PC-3 (cell line): ENCODE results near the gene F12.

Experiments
- EZH2phosphoT487 ChIP-seq: fragments of 300-600 bp; sonication (generic); IDR thresholded peaks from 2 replicates; pipeline ENCODE4 v1.6.1; 2018; ENCODE audit warnings: mild to moderate bottlenecking, antibody characterized with exemption, low read length, borderline replicate concordance
- TF ChIP-seq, protein P1 (sequence below): fragments of 300-600 bp; sonication (generic); conservative IDR thresholded peaks from 2 replicates; pipeline ENCODE4 v1.5.1; 2017; ENCODE audit warnings: antibody characterized with exemption, low read depth, mild to moderate bottlenecking, low read length

DNA sequence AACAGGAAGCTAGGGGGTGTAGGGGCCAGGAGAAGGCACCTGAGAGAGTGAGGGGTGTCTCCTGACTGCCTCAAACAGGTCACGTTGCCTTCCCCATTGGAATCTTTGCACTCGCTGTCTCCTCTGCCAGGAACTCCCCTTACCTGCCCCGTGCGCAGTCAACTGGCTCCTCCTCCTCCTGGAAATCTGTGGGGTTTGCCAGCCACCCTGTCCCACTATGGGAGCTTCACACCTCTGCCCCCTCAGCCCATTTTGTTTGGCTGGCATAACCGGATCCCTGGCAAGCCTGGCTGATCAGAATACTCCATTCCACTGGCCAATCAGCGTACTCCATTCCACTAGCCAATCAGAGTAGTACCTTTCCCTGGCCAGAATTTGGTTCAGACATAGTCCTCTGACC is 35.6 kb downstream of the F12 start:
- no peak for TF ChIP-seq EZH2phosphoT487
- TF ChIP-seq, protein P1, sequence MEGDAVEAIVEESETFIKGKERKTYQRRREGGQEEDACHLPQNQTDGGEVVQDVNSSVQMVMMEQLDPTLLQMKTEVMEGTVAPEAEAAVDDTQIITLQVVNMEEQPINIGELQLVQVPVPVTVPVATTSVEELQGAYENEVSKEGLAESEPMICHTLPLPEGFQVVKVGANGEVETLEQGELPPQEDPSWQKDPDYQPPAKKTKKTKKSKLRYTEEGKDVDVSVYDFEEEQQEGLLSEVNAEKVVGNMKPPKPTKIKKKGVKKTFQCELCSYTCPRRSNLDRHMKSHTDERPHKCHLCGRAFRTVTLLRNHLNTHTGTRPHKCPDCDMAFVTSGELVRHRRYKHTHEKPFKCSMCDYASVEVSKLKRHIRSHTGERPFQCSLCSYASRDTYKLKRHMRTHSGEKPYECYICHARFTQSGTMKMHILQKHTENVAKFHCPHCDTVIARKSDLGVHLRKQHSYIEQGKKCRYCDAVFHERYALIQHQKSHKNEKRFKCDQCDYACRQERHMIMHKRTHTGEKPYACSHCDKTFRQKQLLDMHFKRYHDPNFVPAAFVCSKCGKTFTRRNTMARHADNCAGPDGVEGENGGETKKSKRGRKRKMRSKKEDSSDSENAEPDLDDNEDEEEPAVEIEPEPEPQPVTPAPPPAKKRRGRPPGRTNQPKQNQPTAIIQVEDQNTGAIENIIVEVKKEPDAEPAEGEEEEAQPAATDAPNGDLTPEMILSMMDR = no peak
